ENCODE measurements around the gene PIMREG. TPM values are rescaled to one million over a fixed set of nuclear protein-coding genes. Genes with fewer than 3 reads are reported as not detected.

Gene PIMREG
- polyA plus RNA-seq, 3 donors, result 20.8 to 45.2 (median 30.4) TPM

- peak; percentile 51 for DNase-seq
These were observed 51.8 kb downstream of the PIMREG start for GRCh38 chr17:6496116-6496481.

GRCh38 chr17:6496640-6497441 lies 52.6 kb downstream of the PIMREG start:
- DNase-seq, result no peak

GRCh38 chr17:6497496-6498221 lies 53.4 kb downstream of the PIMREG start:
- no peak for DNase-seq

- DNase-seq, result no peak
These were observed 54.1 kb downstream of the PIMREG start for GRCh38 chr17:6498356-6498755.

- no peak for DNase-seq
These were observed 54.8 kb downstream of the PIMREG start for GRCh38 chr17:6498901-6499540.

Other genes with a start within 250 kb of the PIMREG start
- under 1 TPM in 1 of 3 donors, not detected in 2; 0.06 TPM for gene AIPL1, start 9.3 kb upstream of the PIMREG start, polyA plus RNA-seq (ENCODE audit: insufficient read length in 3 of 3)
- gene PITPNM3, start 112.1 kb downstream of the PIMREG start, polyA plus RNA-seq (ENCODE audit: insufficient read length in 3 of 3), result 10 to 100 TPM in 1 of 3 donors, 1 to 10 TPM in 2; 8.2 to 10.0 (median 9.8) TPM
- gene KIAA0753, start 196.3 kb downstream of the PIMREG start, polyA plus RNA-seq (ENCODE audit: insufficient read length in 3 of 3), result 10 to 100 TPM; 34.4 to 46.2 (median 41.4) TPM
- gene TXNDC17, start 196.6 kb downstream of the PIMREG start, polyA plus RNA-seq (ENCODE audit: insufficient read length in 3 of 3), result 100 to 1,000 TPM in 1 of 3 donors, 10 to 100 TPM in 2; 78.7 to 100 (median 94.0) TPM
- gene MED31, start 207.2 kb downstream of the PIMREG start, polyA plus RNA-seq (ENCODE audit: insufficient read length in 3 of 3), result 10 to 100 TPM; 23.5 to 26.1 (median 24.1) TPM
- gene C17orf100, start 207.3 kb downstream of the PIMREG start, polyA plus RNA-seq (ENCODE audit: insufficient read length in 3 of 3), result 10 to 100 TPM in 1 of 3 donors, 1 to 10 TPM in 2; 8.8 to 11.0 (median 9.9) TPM

All from renal pelvis (tissue), 4 donors.